Measurements from ENCODE around the gene SORCS2. TPM values are rescaled to one million over a fixed set of nuclear protein-coding genes. Genes with fewer than 3 reads are reported as not detected.

The SORCS2 gene
- total RNA-seq, 1 donor from 2014 or later = 3.0 TPM

DNA sequence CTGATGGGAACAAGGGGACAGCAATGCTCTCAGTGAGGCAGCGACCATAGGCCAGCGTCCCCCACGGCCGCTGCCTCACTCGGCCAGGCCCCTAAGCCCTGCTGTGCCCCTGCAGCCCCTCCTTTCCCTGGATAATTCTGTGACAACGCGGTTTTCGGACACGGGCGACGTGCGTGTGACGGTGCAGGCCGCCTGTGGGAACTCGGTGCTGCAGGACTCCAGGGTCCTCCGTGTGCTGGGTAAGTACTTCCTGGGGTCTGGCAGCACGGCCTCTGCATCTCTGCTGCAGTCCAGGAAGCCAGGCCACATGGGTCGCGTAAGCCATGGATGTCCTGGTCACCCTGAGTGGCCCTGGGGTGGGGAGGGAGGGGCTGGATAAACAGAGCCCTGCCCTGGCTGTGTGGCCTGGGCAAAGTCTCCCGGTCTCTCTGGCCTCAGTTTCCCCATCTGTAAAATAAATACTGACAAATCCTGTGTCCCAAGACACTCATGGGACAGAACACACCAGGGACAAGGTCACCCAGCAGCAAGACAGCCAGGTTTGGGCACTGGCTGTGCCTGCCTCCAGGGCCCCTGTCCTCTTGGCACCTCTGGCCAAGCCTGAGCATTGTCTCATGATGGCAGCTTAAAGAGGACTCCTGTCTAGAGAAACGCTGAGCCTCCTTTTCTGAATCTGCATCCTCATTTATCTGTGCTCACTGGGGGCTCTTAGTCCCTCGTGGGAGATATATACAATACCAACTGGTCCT lies 534.5 kb downstream of the SORCS2 start:
- Mint-ChIP-seq H3K4me1 (ENCODE audit: unreplicated experiment) (no peaks in the 10 kb centered on the region), H3K4me3 (ENCODE audit: unreplicated experiment) (no peak overlapping the region), H3K36me3 (ENCODE audit: unreplicated experiment) (no peaks in the 10 kb centered on the region), H3K27ac (ENCODE audit: unreplicated experiment) (no peak overlapping the region), H3K9me3 (ENCODE audit: unreplicated experiment) (no peaks in the 10 kb centered on the region), H3K27me3 (ENCODE audit: unreplicated experiment) (peaks cover 21% of the 10 kb centered on the region)
- no peak for TF ChIP-seq CTCF (IDR thresholded peaks at IDR 0.05)
- DNase-seq (ENCODE audit: extremely low spot score, unreplicated experiment) = no peak

DNA sequence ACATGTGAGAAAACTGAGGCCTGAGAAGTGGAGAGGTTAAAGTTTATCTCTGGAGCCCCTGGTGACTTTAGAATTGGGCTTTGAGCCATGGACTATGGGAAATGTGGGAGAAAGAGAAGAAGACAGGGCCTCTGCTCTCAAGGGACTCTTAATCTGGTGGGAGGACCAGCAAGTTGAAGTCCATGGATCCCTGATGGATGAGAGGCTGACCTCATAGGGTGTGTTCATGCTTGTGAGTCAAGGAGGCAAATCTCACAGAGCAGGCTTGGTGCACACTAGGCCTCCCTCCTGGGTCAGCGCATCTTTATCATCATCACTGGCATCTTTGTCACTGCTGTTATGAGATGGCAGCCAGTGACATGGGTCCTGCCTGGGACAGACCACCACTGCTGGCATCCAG lies 535.4 kb downstream of the SORCS2 start:
- no peak overlapping the region for H3K4me3 Mint-ChIP-seq (ENCODE audit: unreplicated experiment)
- TF ChIP-seq CTCF (IDR thresholded peaks at IDR 0.05) = no peak
- H3K27ac Mint-ChIP-seq (ENCODE audit: unreplicated experiment) = no peak overlapping the region
- no peaks in the 10 kb centered on the region for H3K36me3 Mint-ChIP-seq (ENCODE audit: unreplicated experiment)
- peaks cover 25% of the 10 kb centered on the region for H3K27me3 Mint-ChIP-seq (ENCODE audit: unreplicated experiment)
- DNase-seq (ENCODE audit: extremely low spot score, unreplicated experiment) = no peak
- H3K4me1 Mint-ChIP-seq (ENCODE audit: unreplicated experiment) = no peaks in the 10 kb centered on the region
- H3K9me3 Mint-ChIP-seq (ENCODE audit: unreplicated experiment) = no peaks in the 10 kb centered on the region

GRCh38 chr4:7731437-7731836 lies 539.1 kb downstream of the SORCS2 start:
- H3K9me3 Mint-ChIP-seq (ENCODE audit: unreplicated experiment) = no peaks in the 10 kb centered on the region
- no peak for TF ChIP-seq CTCF (IDR thresholded peaks at IDR 0.05)
- no peak overlapping the region for H3K4me3 Mint-ChIP-seq (ENCODE audit: unreplicated experiment)
- no peaks in the 10 kb centered on the region for H3K4me1 Mint-ChIP-seq (ENCODE audit: unreplicated experiment)
- H3K27ac Mint-ChIP-seq (ENCODE audit: unreplicated experiment) = no peak overlapping the region
- H3K36me3 Mint-ChIP-seq (ENCODE audit: unreplicated experiment) = no peaks in the 10 kb centered on the region
- peaks cover 37% of the 10 kb centered on the region for H3K27me3 Mint-ChIP-seq (ENCODE audit: unreplicated experiment)
- DNase-seq (ENCODE audit: extremely low spot score, unreplicated experiment) = no peak

DNA sequence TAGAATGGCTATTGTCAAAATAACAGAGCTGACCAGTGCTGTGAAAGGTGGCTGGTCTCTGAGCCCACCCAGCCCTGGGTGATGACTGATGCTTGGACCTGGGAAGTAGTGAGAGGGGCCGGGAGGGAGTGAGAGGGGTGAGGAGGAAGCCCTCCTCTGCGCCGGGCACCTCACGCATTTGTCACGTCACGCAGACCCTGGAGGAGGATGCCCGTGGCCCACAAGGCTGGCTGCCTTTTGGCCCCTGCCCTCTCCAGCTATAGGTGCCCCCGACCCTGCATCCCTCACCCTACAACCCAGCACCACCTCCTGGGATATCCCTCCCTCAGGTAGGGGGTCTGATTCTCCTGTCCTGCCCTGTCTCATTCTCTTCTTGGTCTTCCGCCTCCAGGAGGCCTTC lies 539.9 kb downstream of the SORCS2 start:
- DNase-seq (ENCODE audit: extremely low spot score, unreplicated experiment) = no peak
- H3K4me3 Mint-ChIP-seq (ENCODE audit: unreplicated experiment) = no peak overlapping the region
- no peak for TF ChIP-seq CTCF (IDR thresholded peaks at IDR 0.05)
- H3K9me3 Mint-ChIP-seq (ENCODE audit: unreplicated experiment) = no peaks in the 10 kb centered on the region
- no peak overlapping the region for H3K27ac Mint-ChIP-seq (ENCODE audit: unreplicated experiment)
- H3K4me1 Mint-ChIP-seq (ENCODE audit: unreplicated experiment) = no peaks in the 10 kb centered on the region
- no peaks in the 10 kb centered on the region for H3K36me3 Mint-ChIP-seq (ENCODE audit: unreplicated experiment)
- peaks cover 37% of the 10 kb centered on the region for H3K27me3 Mint-ChIP-seq (ENCODE audit: unreplicated experiment)

GRCh38 chr4:7733201-7733600 lies 540.9 kb downstream of the SORCS2 start:
- no peaks in the 10 kb centered on the region for H3K9me3 Mint-ChIP-seq (ENCODE audit: unreplicated experiment)
- H3K27ac Mint-ChIP-seq (ENCODE audit: unreplicated experiment) = no peak overlapping the region
- H3K4me3 Mint-ChIP-seq (ENCODE audit: unreplicated experiment) = no peak overlapping the region
- DNase-seq (ENCODE audit: extremely low spot score, unreplicated experiment) = no peak
- H3K4me1 Mint-ChIP-seq (ENCODE audit: unreplicated experiment) = no peaks in the 10 kb centered on the region
- H3K27me3 Mint-ChIP-seq (ENCODE audit: unreplicated experiment) = peaks cover 37% of the 10 kb centered on the region
- H3K36me3 Mint-ChIP-seq (ENCODE audit: unreplicated experiment) = no peaks in the 10 kb centered on the region
- TF ChIP-seq CTCF (IDR thresholded peaks at IDR 0.05) = no peak
